Measurements from ENCODE around the gene TOMM34.

TOMM34 gene

GRCh38 chr20:44967207-44967807 lies 7.1 kb upstream of the TOMM34 start:
- Histone ChIP-seq H3K36me3 (peaks cover 5% of the 10 kb centered on the region), H3K4me3 (ENCODE audit: low read depth in 1 of 2, low read length in 1 of 2) (peak overlapping the region; percentile 82 to 87), H3K9me3 (no peaks in the 10 kb centered on the region), H3K27ac (peak overlapping the region; percentile 97), H3K4me1 (ENCODE audit: control insufficient read depth in 1 of 2, insufficient read depth in 1 of 2, low read depth in 1 of 2, low read length in 1 of 2) (peaks cover 62 to 67% of the 10 kb centered on the region in 2 experiments), H3K27me3 (no peaks in the 10 kb centered on the region)
- peak; percentile 77 for TF ChIP-seq CTCF (IDR thresholded peaks at IDR 0.05)

- Histone ChIP-seq H3K4me3 (ENCODE audit: low read depth in 1 of 2, low read length in 1 of 2) (peak within 1 kb of the TSS; percentile 82 to 87), H3K9me3 (no peaks in the 10 kb centered on the region), H3K27me3 (no peaks in the 10 kb centered on the region), H3K4me1 (ENCODE audit: control insufficient read depth in 1 of 2, insufficient read depth in 1 of 2, low read depth in 1 of 2, low read length in 1 of 2) (peaks cover 52 to 59% of the 10 kb centered on the region in 2 experiments), H3K36me3 (no peaks in the 10 kb centered on the region), H3K27ac (peak within 1 kb of the TSS; percentile 97)
- TF ChIP-seq CTCF (IDR thresholded peaks at IDR 0.05) = peak; percentile 93
These were observed 6.1 kb upstream of the TOMM34 start, which contains the start of gene STK4 for GRCh38 chr20:44966030-44966961. TSS of gene STK4 (plus strand) at chr20:44966512. CDS start at chr20:44966569, 57 bp downstream.

- Histone ChIP-seq H3K4me3 (ENCODE audit: low read depth in 1 of 2, low read length in 1 of 2) (peak overlapping the region; percentile 82 to 87), H3K9me3 (no peaks in the 10 kb centered on the region), H3K36me3 (no peaks in the 10 kb centered on the region), H3K4me1 (ENCODE audit: control insufficient read depth in 1 of 2, insufficient read depth in 1 of 2, low read depth in 1 of 2, low read length in 1 of 2) (peaks cover 49 to 54% of the 10 kb centered on the region in 2 experiments), H3K27ac (peak overlapping the region; percentile 97), H3K27me3 (no peaks in the 10 kb centered on the region)
- no peak for TF ChIP-seq CTCF (IDR thresholded peaks at IDR 0.05)
These were observed 5.4 kb upstream of the TOMM34 start for GRCh38 chr20:44965651-44966029.

GRCh38 chr20:44963325-44964215 lies 3.4 kb upstream of the TOMM34 start:
- Histone ChIP-seq H3K4me1 (ENCODE audit: control insufficient read depth in 1 of 2, insufficient read depth in 1 of 2, low read depth in 1 of 2, low read length in 1 of 2) (peaks cover 46 to 49% of the 10 kb centered on the region in 2 experiments), H3K36me3 (no peaks in the 10 kb centered on the region), H3K4me3 (ENCODE audit: low read depth in 1 of 2, low read length in 1 of 2) (no peak overlapping the region), H3K9me3 (no peaks in the 10 kb centered on the region), H3K27me3 (no peaks in the 10 kb centered on the region), H3K27ac (no peak overlapping the region)
- TF ChIP-seq CTCF (IDR thresholded peaks at IDR 0.05) = no peak

GRCh38 chr20:44962483-44962882 lies 2.3 kb upstream of the TOMM34 start:
- no peak overlapping the region for H3K4me3 ChIP-seq (ENCODE audit: low read depth in 1 of 2, low read length in 1 of 2)
- no peaks in the 10 kb centered on the region for H3K27me3 ChIP-seq
- no peak overlapping the region for H3K27ac ChIP-seq
- H3K4me1 ChIP-seq (ENCODE audit: control insufficient read depth in 1 of 2, insufficient read depth in 1 of 2, low read depth in 1 of 2, low read length in 1 of 2) = peaks cover 36 to 38% of the 10 kb centered on the region in 2 experiments
- H3K9me3 ChIP-seq = no peaks in the 10 kb centered on the region
- no peak for TF ChIP-seq CTCF (IDR thresholded peaks at IDR 0.05)
- H3K36me3 ChIP-seq = no peaks in the 10 kb centered on the region

Measured in neutrophil (primary cell).